ENCODE measurements around the gene CELF5. TPM values are rescaled to one million over a fixed set of nuclear protein-coding genes. Genes with fewer than 3 reads are reported as not detected.

Gene CELF5
- total and polyA plus RNA-seq, 9 of the 15 experiments (the other 6 are each of a cell fraction or from before 2014, with no cell fraction given): 0.01 to 0.56 (median 0.22) TPM

DNA sequence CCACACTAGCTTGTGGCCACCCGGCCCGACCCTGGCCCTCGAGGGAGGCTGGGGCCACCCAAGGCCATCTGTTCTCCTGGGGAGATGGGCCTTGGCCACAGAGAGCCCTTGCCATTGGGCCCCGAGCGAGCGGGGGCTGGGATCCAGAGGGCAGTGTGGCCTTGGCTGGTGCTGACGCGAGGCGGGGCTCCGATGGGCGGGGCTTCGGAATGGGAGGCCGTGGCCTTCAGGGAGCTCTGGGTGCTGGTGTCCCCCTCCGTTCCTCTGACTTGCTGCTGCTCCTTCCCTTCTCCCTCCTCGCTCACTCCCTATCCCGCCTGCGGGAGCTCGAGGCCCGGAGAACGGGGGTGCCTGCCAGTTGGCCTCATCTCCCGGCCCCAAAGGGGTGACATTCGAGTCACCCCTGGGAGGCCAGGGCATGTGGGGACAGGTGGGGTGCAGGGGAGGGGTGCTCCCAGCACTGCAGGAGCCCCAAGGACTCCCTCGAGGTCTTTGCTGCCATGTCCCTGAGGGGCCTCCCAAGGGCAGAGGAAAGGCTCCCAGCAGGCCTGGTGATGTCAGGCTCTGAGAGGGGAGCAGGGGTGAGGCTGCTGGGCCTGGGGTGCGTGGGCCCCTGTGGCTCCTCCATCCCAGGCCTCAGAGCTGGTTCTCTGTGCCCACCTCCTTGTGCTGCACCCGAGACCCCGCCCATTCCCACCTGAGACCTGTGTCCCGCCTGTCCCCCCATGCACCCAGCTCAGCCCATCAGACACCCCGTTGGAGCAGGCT, 34.6 kb upstream of the CELF5 start:
- H3K9ac ChIP-seq (ENCODE audit: insufficient read depth in 1 of 2, low read depth in 2 of 2, low read length in 2 of 2): peak overlapping the region in 1 of 2 experiments; percentile 99; a peak in 2 of 4 replicates
- in situ Hi-C loops (cut with MboI) (no loop called here), intact Hi-C loops (cut with micrococcal nuclease) (no loop called here)
- no peak overlapping the region for H3K4me3 ChIP-seq
- DNase-seq (ENCODE audit: extremely low read depth in 1 of 4, low spot score in 3 of 4): peak in 3 of 4 experiments; percentile 34 to 69 (median 61)
- no peak for ATAC-seq
- H3K4me2 ChIP-seq (ENCODE audit: insufficient read depth, low read length): no peak overlapping the region
- no peak overlapping the region; the same call in 2 of the 3 replicates for H3K27ac ChIP-seq (ENCODE audit: extremely low read depth, low read depth, low read length)
- peaks cover 33% of the 10 kb centered on the region; the same call in 1 of the 2 replicates for H4K20me1 ChIP-seq (replicated peaks; ENCODE audit: control insufficient read depth, insufficient read depth, low read length)
- H3K27me3 ChIP-seq (ENCODE audit: control insufficient read depth in 2 of 2, insufficient read depth in 2 of 2, low read length in 2 of 2): no peaks in the 10 kb centered on the region
- ChIA-PET CTCF (ENCODE audit: low intra/inter-chr PET ratio) (no interaction called here), POLR2A (no interaction called here)
- peaks cover 23 to 90% of the 10 kb centered on the region in 2 experiments for H3K4me1 ChIP-seq (replicated peaks in 1 of 2; ENCODE audit: control insufficient read depth in 2 of 2, insufficient read depth in 2 of 2, low read length in 2 of 2)
- WGBS (ENCODE audit: insufficient coverage, low coverage, missing lambda C conversion rate): 90% methylated on average over 21 of the region's 28 CpGs
- H3K9me1 ChIP-seq (ENCODE audit: control insufficient read depth, insufficient read depth, low read length): no peaks in the 10 kb centered on the region
- no TSS peak for BruUV-seq (replicated peaks)
- H3K36me3 ChIP-seq (ENCODE audit: control insufficient read depth, insufficient read depth, low read length): peaks cover 68% of the 10 kb centered on the region; the same call in 2 of the 3 replicates
- no peak overlapping the region for H2AFZ ChIP-seq (ENCODE audit: low read depth, low read length)
- FAIRE-seq: no peak
- no peak; the same call in none of the 2 replicates for TF ChIP-seq RBFOX2 (IDR thresholded peaks at IDR 0.05; ENCODE audit: low read depth, low read length)
- no peak for TF ChIP-seq KLF13 (tag; IDR thresholded peaks at IDR 0.05; ENCODE audit: borderline replicate concordance, low read depth)
- no peak for TF ChIP-seq MXI1 (IDR thresholded peaks at IDR 0.05; ENCODE audit: low read depth, low read length)
- TF ChIP-seq ZC3H11A (IDR thresholded peaks at IDR 0.05; ENCODE audit: low read depth, low read length): no peak
- TF ChIP-seq HMBOX1 (IDR thresholded peaks at IDR 0.05): no peak
- TF ChIP-seq GABPA (tag; conservative IDR thresholded peaks at IDR 0.05; ENCODE audit: low read depth): no peak
- no peak for TF ChIP-seq CBFB (CRISPR knock-in tag; IDR thresholded peaks at IDR 0.05)
- peaks cover 81% of the 10 kb centered on the region for H3K79me2 ChIP-seq (ENCODE audit: control insufficient read depth, insufficient read depth, low read length)
- H3K9me3 ChIP-seq (replicated peaks; ENCODE audit: control insufficient read depth, insufficient read depth, low read depth, low read length): no peaks in the 10 kb centered on the region

Data from K562 (cell line).